Measurements from ENCODE around the gene COBL. TPM values are rescaled to one million over a fixed set of nuclear protein-coding genes. Genes with fewer than 3 reads are reported as not detected.

The COBL gene
- total and polyA plus RNA-seq, 10 of the 15 experiments (the other 5 are each of a cell fraction or from before 2014, with no cell fraction given): 0.21 TPM; not detected in 9

DNA sequence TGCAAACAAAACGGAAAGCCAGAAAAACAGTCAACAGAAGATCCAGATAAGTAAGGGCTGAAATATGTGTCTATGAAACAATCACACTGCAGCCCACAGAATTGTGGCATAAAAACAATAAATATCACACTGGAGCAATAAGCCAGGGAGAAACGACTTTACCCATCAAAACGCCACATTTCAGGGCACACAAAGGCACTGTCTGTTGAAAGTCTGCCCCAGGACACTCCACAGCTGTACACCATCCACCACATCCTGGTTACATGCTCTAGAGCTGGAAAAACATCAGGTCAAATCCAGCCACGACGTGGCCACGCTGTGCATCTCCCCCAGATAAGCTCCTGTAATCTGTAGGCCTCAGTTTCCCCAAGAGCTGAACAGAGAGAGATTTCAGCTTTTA is 88.7 kb downstream of the COBL start:
- 3% methylated on average over 6 of the region's 6 CpGs for WGBS (ENCODE audit: insufficient coverage, insufficient replicate concordance, low lambda C conversion rate, missing lambda C conversion rate)
- ChIA-PET SMC1A (ENCODE audit: uncharacterized antibody, unreplicated experiment) (interaction anchor here (1.5 kb wide), 1 partner anchor 65 kb away, joined by 3 read pairs; no protein-coding TSS in a partner anchor), POLR2A (no interaction called here), RAD21 (ENCODE audit: unreplicated experiment) (no interaction called here), CTCF (interaction anchor here (0.7 to 1.4 kb wide), 2 partner anchors 11 to 216 kb away, joined by 3 to 5 read pairs; no protein-coding TSS in a partner anchor)
- Histone ChIP-seq H3K27me3 (replicated peaks in 1 of 2; ENCODE audit: control insufficient read depth in 2 of 2, insufficient read depth in 2 of 2, low read length in 1 of 2) (no peaks in the 10 kb centered on the region; a peak in 1 of 4 replicates), H3K4me3 (no peak overlapping the region), H3K4me1 (ENCODE audit: control insufficient read depth, insufficient read depth, low read length) (no peaks in the 10 kb centered on the region), H3K9me3 (replicated peaks; ENCODE audit: control insufficient read depth, insufficient read depth, low read length) (no peaks in the 10 kb centered on the region), H4K20me1 (ENCODE audit: control insufficient read depth, insufficient read depth) (no peaks in the 10 kb centered on the region; the same call in 1 of the 2 replicates), H3K4me2 (ENCODE audit: control insufficient read depth, insufficient read depth) (no peak overlapping the region), H2AFZ (ENCODE audit: control insufficient read depth, low read depth, low read length) (no peak overlapping the region), H3K9ac (ENCODE audit: control insufficient read depth, insufficient read depth, low read length) (no peak overlapping the region), H3K36me3 (ENCODE audit: control insufficient read depth in 2 of 2, insufficient read depth in 2 of 2, low read length in 1 of 2) (no peaks in the 10 kb centered on the region), H3K27ac (ENCODE audit: control insufficient read depth, insufficient read depth) (no peak overlapping the region), H3K79me2 (ENCODE audit: control insufficient read depth, insufficient read depth, low read length) (no peaks in the 10 kb centered on the region)
- in situ Hi-C loops (cut with MboI): no loop called here
- BruUV-seq (replicated peaks): no TSS peak
- no peak for ATAC-seq
- no peak for FAIRE-seq
- DNase-seq (ENCODE audit: low read depth, low spot score): no peak
- intact Hi-C loops (cut with micrococcal nuclease; ENCODE audit: unreplicated experiment): no loop called here
- TF ChIP-seq ASH2L (IDR thresholded peaks at IDR 0.05; ENCODE audit: borderline replicate concordance, low read depth): no peak
- no peak for TF ChIP-seq MYC (IDR thresholded peaks at IDR 0.05; ENCODE audit: insufficient read depth, insufficient read length, insufficient replicate concordance, low read length, severe bottlenecking)
- TF ChIP-seq RB1 (IDR thresholded peaks at IDR 0.05; ENCODE audit: borderline replicate concordance): no peak
- no peak for TF ChIP-seq NRF1 (conservative IDR thresholded peaks at IDR 0.05; ENCODE audit: low read depth, low read length)
- TF ChIP-seq MTA2 (IDR thresholded peaks at IDR 0.05; ENCODE audit: low read depth): no peak
- no peak for TF ChIP-seq RAD51 (IDR thresholded peaks at IDR 0.05)
- TF ChIP-seq, protein P1, sequence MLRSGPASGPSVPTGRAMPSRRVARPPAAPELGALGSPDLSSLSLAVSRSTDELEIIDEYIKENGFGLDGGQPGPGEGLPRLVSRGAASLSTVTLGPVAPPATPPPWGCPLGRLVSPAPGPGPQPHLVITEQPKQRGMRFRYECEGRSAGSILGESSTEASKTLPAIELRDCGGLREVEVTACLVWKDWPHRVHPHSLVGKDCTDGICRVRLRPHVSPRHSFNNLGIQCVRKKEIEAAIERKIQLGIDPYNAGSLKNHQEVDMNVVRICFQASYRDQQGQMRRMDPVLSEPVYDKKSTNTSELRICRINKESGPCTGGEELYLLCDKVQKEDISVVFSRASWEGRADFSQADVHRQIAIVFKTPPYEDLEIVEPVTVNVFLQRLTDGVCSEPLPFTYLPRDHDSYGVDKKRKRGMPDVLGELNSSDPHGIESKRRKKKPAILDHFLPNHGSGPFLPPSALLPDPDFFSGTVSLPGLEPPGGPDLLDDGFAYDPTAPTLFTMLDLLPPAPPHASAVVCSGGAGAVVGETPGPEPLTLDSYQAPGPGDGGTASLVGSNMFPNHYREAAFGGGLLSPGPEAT (IDR thresholded peaks at IDR 0.05; ENCODE audit: low read depth): no peak
- TF ChIP-seq FOXK2 (IDR thresholded peaks at IDR 0.05): no peak
- no peak for TF ChIP-seq ZNF207 (IDR thresholded peaks at IDR 0.05; ENCODE audit: borderline replicate concordance)
- no peak for TF ChIP-seq PML (IDR thresholded peaks at IDR 0.05; ENCODE audit: low read length)
- TF ChIP-seq, protein P2, sequence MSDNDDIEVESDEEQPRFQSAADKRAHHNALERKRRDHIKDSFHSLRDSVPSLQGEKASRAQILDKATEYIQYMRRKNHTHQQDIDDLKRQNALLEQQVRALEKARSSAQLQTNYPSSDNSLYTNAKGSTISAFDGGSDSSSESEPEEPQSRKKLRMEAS (IDR thresholded peaks at IDR 0.05; ENCODE audit: low read depth, low read length): no peak
- TF ChIP-seq ZNF622 (IDR thresholded peaks at IDR 0.05): no peak
- TF ChIP-seq YBX1 (IDR thresholded peaks at IDR 0.05): no peak

Data from GM12878 (cell line).